Measurements from ENCODE around the gene STIM2. TPM values are rescaled to one million over a fixed set of nuclear protein-coding genes. Genes with fewer than 3 reads are reported as not detected.

Gene STIM2
- total and polyA plus RNA-seq, 2 of the 4 experiments (the other 2 are of a cell fraction), result 16.1 to 27.6 TPM

DNA sequence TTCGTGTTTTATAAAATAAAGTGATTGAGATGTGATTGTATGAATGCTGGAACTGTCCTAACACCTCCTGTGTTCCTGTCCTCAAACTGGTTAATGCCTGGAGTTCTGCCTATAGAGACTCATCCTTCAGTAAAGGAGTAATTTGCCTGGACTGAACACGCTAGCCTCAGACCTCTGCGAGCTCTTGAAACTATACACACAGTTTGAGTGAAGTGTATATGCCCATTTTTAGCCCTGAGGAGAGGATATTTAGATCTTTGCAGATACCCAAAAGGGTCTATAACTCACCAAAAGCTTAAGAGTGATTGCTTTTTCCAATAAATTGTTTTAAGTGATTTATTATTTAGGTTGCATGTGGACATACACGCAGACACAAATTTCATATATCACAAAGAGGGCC lies 29.9 kb upstream of the STIM2 start:
- Histone ChIP-seq H2BK15ac (ENCODE audit: low read depth, low read length) (no peak overlapping the region), H3K4ac (ENCODE audit: low read depth, low read length) (no peak overlapping the region), H3K9ac (ENCODE audit: low read depth, low read length) (no peak overlapping the region), H3K18ac (ENCODE audit: low read depth, low read length) (no peak overlapping the region), H3K4me2 (ENCODE audit: low read depth, low read length) (no peak overlapping the region), H3K27me3 (ENCODE audit: control insufficient read depth, insufficient read depth, low read length) (no peaks in the 10 kb centered on the region), H3K14ac (replicated peaks; ENCODE audit: low read depth, low read length) (no peak overlapping the region), H3K4me3 (ENCODE audit: insufficient read depth, low read depth, low read length) (no peak overlapping the region), H3K27ac (ENCODE audit: insufficient read depth, low read length) (no peak overlapping the region), H2AK5ac (ENCODE audit: low read depth, low read length) (no peak overlapping the region), H2BK120ac (ENCODE audit: low read depth, low read length) (no peak overlapping the region), H4K5ac (ENCODE audit: low read depth, low read length) (no peak overlapping the region), H2BK5ac (ENCODE audit: low read depth, low read length, poor library complexity, severe bottlenecking) (no peak overlapping the region), H2AK9ac (replicated peaks; ENCODE audit: low read depth, low read length, poor library complexity) (no peak overlapping the region), H2BK20ac (ENCODE audit: low read depth, low read length) (no peak overlapping the region), H3K36me3 (ENCODE audit: control insufficient read depth, insufficient read depth, low read length) (no peaks in the 10 kb centered on the region), H3K79me1 (ENCODE audit: low read depth in 1 of 2, low read length in 2 of 2) (no peaks in the 10 kb centered on the region), H3K23ac (ENCODE audit: low read depth, low read length) (no peak overlapping the region), H3K56ac (ENCODE audit: extremely low read depth, insufficient read depth, low read length) (no peak overlapping the region), H4K20me1 (ENCODE audit: insufficient read depth, low read length) (no peaks in the 10 kb centered on the region), H3K4me1 (ENCODE audit: control insufficient read depth, insufficient read depth, low read length) (no peaks in the 10 kb centered on the region), H4K91ac (ENCODE audit: insufficient read depth, low read depth, low read length) (no peak overlapping the region), H4K8ac (ENCODE audit: low read depth in 2 of 2, low read length in 2 of 2) (no peak overlapping the region), H3K9me1 (ENCODE audit: insufficient read depth, low read length) (no peaks in the 10 kb centered on the region), H2AFZ (replicated peaks; ENCODE audit: low read length, poor library complexity) (no peak overlapping the region), H3K9me3 (ENCODE audit: control insufficient read depth, insufficient read depth, low read length) (peaks cover 3% of the 10 kb centered on the region)
- in situ Hi-C loops (cut with MboI; ENCODE audit: low sequenced_read_pairs), result no loop called here
- dilution Hi-C loops (cut with HindIII; ENCODE audit: low sequenced_read_pairs, unreplicated experiment), result no loop called here
- DNase-seq, result no peak
- ChIA-PET POLR2A (ENCODE audit: unreplicated experiment) (no interaction called here), CTCF (interaction anchor here (0.7 kb wide), 1 partner anchor 11 kb away, joined by 3 read pairs; no protein-coding TSS in a partner anchor)
- BruUV-seq (replicated peaks), result no TSS peak
- intact Hi-C loops (cut with micrococcal nuclease), result no loop called here
- TF ChIP-seq SMC3 (IDR thresholded peaks at IDR 0.05; ENCODE audit: low read depth, low read length), result no peak
- no peak for ATAC-seq (ENCODE audit: low read depth)
- no CpG with 5 or more reads among the region's 4 CpGs for WGBS, 2 experiments (ENCODE audit: extremely low coverage in 2 of 2, insufficient read length in 1 of 2)
